SK-N-SH (cell line): ENCODE results near the gene PRSS38. TPM values are rescaled to one million over a fixed set of nuclear protein-coding genes. Genes with fewer than 3 reads are reported as not detected.

Experiments used
- CTCF ChIA-PET: fragments of 300-600, 350-600 bp; formaldehyde crosslinking; extraction: SDS; loops from one replicate; lab custom pipeline; 2021; lab: Yijun Ruan, JAX
- POLR2A ChIA-PET: fragments of 350-600 bp; sonication (Branson Sonifier 250); formaldehyde crosslinking; extraction: SDS; loops from one replicate; lab custom pipeline; 2020; ENCODE audit warnings: antibody characterized with exemption, inconsistent platforms; lab: Yijun Ruan, JAX
- DNase-seq: peaks from one replicate; pipeline ENCODE4 v3.0.0; 2012
- H2AFZ ChIP-seq: fragments of 200-600 bp; sonication (generic); 2 replicates; pipeline ENCODE4 v1.8.1; 2016; ENCODE audit warnings: antibody characterized with exemption, mild to moderate bottlenecking, low read depth
- H3F3A ChIP-seq: fragments of 200-600 bp; sonication (generic); replicated peaks from 2 replicates; pipeline ENCODE3; 2016; ENCODE audit warnings: antibody characterized with exemption, mild to moderate bottlenecking; ENCODE audit not compliant: insufficient read depth
- H3K27ac ChIP-seq, 2 experiments: fragments of 200-500 bp in 1 of 2; fragments of 200-600 bp in 1 of 2; sonication (Bioruptor generic) in 1 of 2; sonication (generic), shearing (Covaris generic) in 1 of 2; 2 replicates each; pipeline versions ENCODE4 v1.5.1 to v1.6.1; 2014 to 2016; ENCODE audit warnings: low read depth in 2 of 2, inconsistent platforms in 1 of 2, low read length in 1 of 2, mild to moderate bottlenecking in 1 of 2, mixed read lengths in 1 of 2
- H3K27me3 ChIP-seq: fragments of 200-600 bp; sonication (generic), shearing (Covaris generic); 2 replicates; pipeline ENCODE4 v1.6.1; 2016; ENCODE audit warnings: mixed run types; ENCODE audit not compliant: insufficient read depth
- H3K36me3 ChIP-seq, 2 experiments: fragments of 200-500 bp in 1 of 2; fragments of 200-600 bp in 1 of 2; sonication (Bioruptor generic) in 1 of 2; sonication (generic) in 1 of 2; replicated peaks in 1 of 2; 2 replicates each; pipeline versions ENCODE3 to v1.5.1; 2014 to 2016; ENCODE audit warnings: low read length in 1 of 2, mild to moderate bottlenecking in 1 of 2; ENCODE audit not compliant: insufficient read depth in 2 of 2, control insufficient read depth in 1 of 2
- H3K4me1 ChIP-seq, 2 experiments: fragments of 200-500 bp in 1 of 2; fragments of 200-600 bp in 1 of 2; sonication (Bioruptor generic) in 1 of 2; sonication (generic), shearing (Covaris generic) in 1 of 2; 2 replicates each; pipeline versions ENCODE4 v1.5.1 to v1.6.1; 2014 to 2016; ENCODE audit warnings: low read depth in 1 of 2, low read length in 1 of 2, mixed run types in 1 of 2; ENCODE audit not compliant: insufficient read depth in 2 of 2, control insufficient read depth in 1 of 2
- H3K4me2 ChIP-seq: fragments of 200-600 bp; sonication (generic), shearing (Covaris generic); 2 replicates; pipeline ENCODE4 v1.6.1; 2017; ENCODE audit warnings: mixed run types
- H3K4me3 ChIP-seq, 2 experiments: fragments of 200-500 bp in 1 of 2; fragments of 200-600 bp in 1 of 2; sonication (Bioruptor generic) in 1 of 2; sonication (generic), shearing (Covaris generic) in 1 of 2; 2 replicates each; pipeline versions ENCODE4 v1.5.1 to v1.8.1; 2014 to 2016; ENCODE audit warnings: low read depth in 2 of 2, inconsistent platforms in 1 of 2, low read length in 1 of 2, mild to moderate bottlenecking in 1 of 2, mixed read lengths in 1 of 2, moderate library complexity in 1 of 2
- H3K79me2 ChIP-seq: fragments of 200-600 bp; sonication (generic); 2 replicates; pipeline ENCODE4 v1.8.1; 2017; ENCODE audit warnings: mild to moderate bottlenecking; ENCODE audit not compliant: insufficient read depth
- H3K9ac ChIP-seq: fragments of 200-600 bp; sonication (generic); 2 replicates; pipeline ENCODE4 v1.6.1; 2017; ENCODE audit warnings: mixed run types
- H3K9me2 ChIP-seq: fragments of 200-600 bp; sonication (generic); 2 replicates; pipeline ENCODE4 v1.6.1; 2017; ENCODE audit warnings: mixed run types
- H3K9me3 ChIP-seq: fragments of 200-600 bp; sonication (generic); 2 replicates; pipeline ENCODE4 v1.6.1; 2017; ENCODE audit warnings: mixed run types, mild to moderate bottlenecking, moderate library complexity
- H4K20me1 ChIP-seq: fragments of 200-600 bp; sonication (generic); 2 replicates; pipeline ENCODE4 v1.6.1; 2017; ENCODE audit warnings: mild to moderate bottlenecking, mixed run types; ENCODE audit not compliant: insufficient read depth
- FOSL2 ChIP-seq: IDR thresholded peaks from 2 replicates; pipeline ENCODE4 v1.4.0; 2012; ENCODE audit warnings: low read depth, mild to moderate bottlenecking, moderate library complexity, borderline replicate concordance
- JUND ChIP-seq: IDR thresholded peaks from 2 replicates; pipeline ENCODE4 v1.4.0; 2012
- MEF2A ChIP-seq: IDR thresholded peaks from 2 replicates; pipeline ENCODE4 v1.4.0; 2012; ENCODE audit warnings: low read depth, borderline replicate concordance
- PBX3 ChIP-seq: IDR thresholded peaks from 2 replicates; pipeline ENCODE4; 2012
- POLR2AphosphoS5 ChIP-seq: IDR thresholded peaks from 2 replicates; pipeline ENCODE4 v1.6.1; 2012; ENCODE audit warnings: low read depth, low read length
- RAD21 ChIP-seq: IDR thresholded peaks from 2 replicates; pipeline ENCODE4 v1.6.1; 2012; ENCODE audit warnings: mild to moderate bottlenecking, low read length
- RCOR1 ChIP-seq: fragments of 150-350 bp; IDR thresholded peaks from 2 replicates; pipeline ENCODE4 v1.6.1; 2017; ENCODE audit warnings: antibody characterized with exemption, low read length
- REST ChIP-seq: IDR thresholded peaks from 2 replicates; pipeline ENCODE4 v1.6.1; 2012; ENCODE audit warnings: mild to moderate bottlenecking, low read depth, low read length, moderate library complexity
- TAF1 ChIP-seq: IDR thresholded peaks from 2 replicates; pipeline ENCODE4 v1.6.1; 2012; ENCODE audit warnings: low read depth, mild to moderate bottlenecking, low read length, moderate library complexity, borderline replicate concordance
- WGBS: methylation state at CpG from one replicate; pipeline ENCODE4 v1.1.6; 2017; ENCODE audit warnings: low lambda C conversion rate; 5-methylcytosine and 5-hydroxymethylcytosine counted together
- polyA plus RNA-seq, 3 experiments: library from polyadenylated mRNA; depleted of rRNA; stranded (reverse); fragments of >200 nt; gene quantifications; 2 replicates each; pipeline ENCODE4 v1.2.3, GENCODE V29; 2012

PRSS38 gene
- polyA plus RNA-seq, 1 of the 3 experiments (the other 2 are of a cell fraction) = not detected

- Histone ChIP-seq H4K20me1 (no peaks in the 10 kb centered on the region), H3K4me1 (peaks cover 17 to 24% of the 10 kb centered on the region in 2 experiments), H3K9me2 (no peaks in the 10 kb centered on the region), H3F3A (peaks cover 7% of the 10 kb centered on the region), H2AFZ (0 out of 2 replicates have a peak overlapping the region, but pooled peaks have one; percentile 72), H3K27me3 (no peaks in the 10 kb centered on the region), H3K27ac (peak overlapping the region; percentile 57 to 79; a peak in 3 of 4 replicates), H3K36me3 (no peaks in the 10 kb centered on the region), H3K4me3 (no peak overlapping the region), H3K9ac (no peak overlapping the region), H3K9me3 (no peaks in the 10 kb centered on the region), H3K4me2 (peak overlapping the region; percentile 73; the same call in 1 of the 2 replicates), H3K79me2 (no peaks in the 10 kb centered on the region)
- 92% methylated on average over 9 of the region's 11 CpGs for WGBS
- CTCF ChIA-PET = interaction anchor here (0.9 to 1.3 kb wide), 2 partner anchors 33 to 151 kb away, joined by 3 to 7 read pairs; no protein-coding TSS in a partner anchor
- DNase-seq = no peak
- POLR2A ChIA-PET = no interaction called here
- TF ChIP-seq MEF2A = no peak
- TF ChIP-seq POLR2AphosphoS5 = no peak
- no peak for TF ChIP-seq RCOR1
These were observed 20.7 kb upstream of the PRSS38 start for GRCh38 chr1:227794817-227795192.

GRCh38 chr1:227795732-227796131 lies 19.7 kb upstream of the PRSS38 start:
- POLR2A ChIA-PET = no interaction called here
- CTCF ChIA-PET = interaction anchor here (0.9 kb wide), 1 partner anchor 34 kb away, joined by 5 read pairs; no protein-coding TSS in a partner anchor
- no peaks in the 10 kb centered on the region for H3K27me3 ChIP-seq

More at GRCh38 chr1:227795732-227796131, 19.7 kb upstream of the PRSS38 start:
- Histone ChIP-seq H3K9me2 (no peaks in the 10 kb centered on the region), H2AFZ (no peak overlapping the region), H3K79me2 (no peaks in the 10 kb centered on the region), H3K4me1 (peaks cover 17 to 21% of the 10 kb centered on the region in 2 experiments), H4K20me1 (no peaks in the 10 kb centered on the region), H3K27ac (no peak overlapping the region)
- TF ChIP-seq TAF1 = no peak
- no peak for TF ChIP-seq FOSL2
- TF ChIP-seq JUND = no peak
- no peak for TF ChIP-seq REST
- no peak for TF ChIP-seq RAD21
- TF ChIP-seq PBX3 = no peak
- no peak for TF ChIP-seq MEF2A
- TF ChIP-seq, all 33 proteins: peak for 0
- Histone ChIP-seq H3F3A (peaks cover 7% of the 10 kb centered on the region), H3K9ac (no peak overlapping the region), H3K4me2 (no peak overlapping the region), H3K9me3 (no peaks in the 10 kb centered on the region), H3K4me3 (no peak overlapping the region), H3K36me3 (no peaks in the 10 kb centered on the region)
- DNase-seq = no peak
- 69% methylated on average over 5 of the region's 6 CpGs for WGBS
